Stomach smooth muscle (tissue), 2 donors: ENCODE results near the gene DNAJC10.

Experiments used
- H3K27ac ChIP-seq: one replicate; pipeline ENCODE4 v1.7.0; 2013; ENCODE audit warnings: mild to moderate bottlenecking, low read length, inconsistent platforms
- H3K27me3 ChIP-seq, 2 donors: one replicate each; pipeline ENCODE4 v1.7.0; 2013; ENCODE audit warnings: low read length in 2 of 2; ENCODE audit not compliant: insufficient read depth in 2 of 2, control insufficient read depth in 1 of 2
- H3K36me3 ChIP-seq, 2 donors: one replicate each; pipeline ENCODE4 v1.7.0; 2013; ENCODE audit warnings: low read length in 2 of 2; ENCODE audit not compliant: control insufficient read depth in 2 of 2, insufficient read depth in 2 of 2
- H3K4me1 ChIP-seq: one replicate; pipeline ENCODE4 v1.7.0; 2013; ENCODE audit warnings: low read length; ENCODE audit not compliant: control insufficient read depth, insufficient read depth
- H3K4me3 ChIP-seq, 2 donors: one replicate each; pipeline ENCODE4 v1.7.0; 2013; ENCODE audit warnings: low read length in 2 of 2
- H3K9ac ChIP-seq, 2 donors: one replicate each; pipeline ENCODE4 v1.7.0; 2013; ENCODE audit warnings: low read length in 2 of 2, mild to moderate bottlenecking in 1 of 2
- H3K9me3 ChIP-seq, 2 donors: one replicate each; pipeline ENCODE4 v1.7.0; 2013; ENCODE audit warnings: low read length in 2 of 2; ENCODE audit not compliant: control insufficient read depth in 2 of 2
- donor health status: healthy.
- donor health status: Pancreatic carcinoma.

DNAJC10 gene

DNA sequence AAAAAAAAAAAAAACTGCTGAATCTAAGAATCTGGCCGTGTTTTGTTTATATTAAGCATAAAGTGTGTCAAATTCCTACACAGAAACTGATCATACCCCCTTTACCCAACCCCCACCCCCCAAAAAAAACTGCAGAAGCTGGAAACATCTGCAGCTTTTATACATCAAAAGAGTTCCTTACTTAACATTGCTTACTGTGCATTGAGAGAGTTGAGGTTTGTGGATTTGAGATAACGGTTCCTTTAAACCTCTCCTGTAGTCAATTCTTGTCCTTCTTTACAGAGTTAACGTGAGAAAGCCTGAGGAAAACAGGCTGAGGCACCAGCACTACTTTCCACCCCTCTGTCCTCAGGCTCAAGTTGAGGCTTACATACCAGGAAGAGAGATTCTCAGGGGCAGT lies 115.9 kb downstream of the DNAJC10 start:
- H3K36me3 ChIP-seq, result no peaks in the 10 kb centered on the region
- no peak overlapping the region for H3K9ac ChIP-seq
- H3K27ac ChIP-seq, result no peak overlapping the region
- no peaks in the 10 kb centered on the region for H3K9me3 ChIP-seq
- no peaks in the 10 kb centered on the region for H3K27me3 ChIP-seq
- H3K4me1 ChIP-seq, result peaks cover under 1% of the 10 kb centered on the region
- H3K4me3 ChIP-seq, result no peak overlapping the region

DNA sequence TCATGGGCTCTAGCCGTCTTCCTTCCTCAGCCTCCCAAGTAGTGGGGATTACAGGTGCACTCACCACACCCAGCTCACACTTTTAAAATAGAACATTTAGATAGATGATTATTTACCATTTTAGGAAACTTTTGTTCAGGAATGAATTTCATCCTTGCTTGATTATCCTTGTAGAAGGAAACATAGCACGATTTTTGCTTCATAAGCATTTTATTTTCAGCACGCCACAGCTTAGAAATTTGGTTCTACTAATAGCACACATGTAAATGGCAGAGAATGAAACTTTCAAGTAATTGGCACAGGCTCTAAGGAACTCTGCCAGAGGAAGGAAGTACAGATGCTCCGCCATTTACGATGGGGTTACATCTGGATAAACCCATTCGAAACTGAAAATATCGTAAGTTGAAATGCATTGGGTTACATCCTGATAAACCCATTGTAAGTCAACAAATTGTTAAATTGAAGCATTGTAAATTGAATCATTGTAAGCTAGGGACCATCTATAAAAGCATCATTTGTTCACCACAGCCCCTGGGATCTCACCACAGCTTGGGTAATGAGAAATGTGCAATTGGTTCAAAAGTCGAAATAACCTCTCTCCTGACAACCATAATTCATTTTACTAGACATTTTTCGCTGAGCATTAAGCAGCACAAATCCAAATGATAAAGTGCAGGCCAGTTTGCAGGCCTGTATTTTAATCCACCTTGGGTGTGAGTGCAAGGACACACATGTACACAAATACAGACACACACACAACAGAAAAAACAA lies 117.2 kb downstream of the DNAJC10 start:
- H3K9me3 ChIP-seq, result no peaks in the 10 kb centered on the region
- H3K36me3 ChIP-seq, result no peaks in the 10 kb centered on the region
- H3K27me3 ChIP-seq, result no peaks in the 10 kb centered on the region
- no peak overlapping the region for H3K9ac ChIP-seq
- H3K27ac ChIP-seq, result no peak overlapping the region
- H3K4me3 ChIP-seq, result no peak overlapping the region
- no peaks in the 10 kb centered on the region for H3K4me1 ChIP-seq

DNA sequence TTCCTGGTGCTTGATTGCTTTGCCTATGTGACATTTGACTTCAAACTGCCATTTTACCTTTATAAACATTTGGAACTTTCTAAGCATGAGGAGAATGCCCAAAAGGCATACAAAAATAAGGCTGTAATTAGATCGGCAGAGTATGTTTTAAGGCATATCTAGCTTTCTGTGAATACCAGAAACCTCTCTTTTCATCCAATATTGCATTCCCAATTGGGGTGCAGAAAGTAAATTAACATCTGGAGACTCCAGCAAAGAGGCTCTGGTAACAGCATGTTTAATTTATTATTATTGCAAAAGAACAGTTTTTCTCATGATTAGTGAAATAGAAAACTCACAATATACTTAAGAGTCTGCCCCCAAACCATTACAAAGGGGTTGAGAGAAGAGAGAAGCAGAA lies 118.2 kb downstream of the DNAJC10 start:
- H3K9me3 ChIP-seq, result no peaks in the 10 kb centered on the region
- no peak overlapping the region for H3K27ac ChIP-seq
- no peaks in the 10 kb centered on the region for H3K4me1 ChIP-seq
- H3K4me3 ChIP-seq, result no peak overlapping the region
- no peaks in the 10 kb centered on the region for H3K36me3 ChIP-seq
- no peak overlapping the region for H3K9ac ChIP-seq
- H3K27me3 ChIP-seq, result no peaks in the 10 kb centered on the region

DNA sequence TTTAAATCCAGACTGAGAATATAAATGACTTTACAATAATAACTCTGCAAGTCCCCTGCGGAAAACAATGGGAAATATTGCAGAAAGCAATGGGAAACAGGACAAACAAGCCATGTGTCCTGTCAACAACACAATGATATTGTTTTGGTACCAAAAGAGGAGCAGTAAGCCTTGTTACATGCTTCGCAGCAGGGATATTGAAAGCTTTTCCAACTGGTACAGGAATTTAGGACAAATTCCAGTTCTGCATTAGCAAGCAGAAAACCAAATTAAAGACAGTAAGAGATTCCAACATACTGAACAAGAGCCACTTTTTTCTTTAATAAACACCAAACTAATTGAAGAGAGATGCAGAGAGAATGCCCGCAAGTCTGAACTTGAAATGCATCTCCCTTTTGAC lies 120.4 kb downstream of the DNAJC10 start:
- no peaks in the 10 kb centered on the region for H3K4me1 ChIP-seq
- no peak overlapping the region for H3K9ac ChIP-seq
- H3K27ac ChIP-seq, result no peak overlapping the region
- H3K27me3 ChIP-seq, result no peaks in the 10 kb centered on the region
- H3K9me3 ChIP-seq, result no peaks in the 10 kb centered on the region
- no peaks in the 10 kb centered on the region for H3K36me3 ChIP-seq
- H3K4me3 ChIP-seq, result no peak overlapping the region
